HepG2 (cell line): ENCODE data around the gene PALS1. TPM values are rescaled to one million over a fixed set of nuclear protein-coding genes. Genes with fewer than 3 reads are reported as not detected.

Experiments used
- CHD2 ChIP-seq: IDR thresholded peaks from 2 replicates; pipeline ENCODE4 v1.6.1; 2011; ENCODE audit warnings: low read depth, low read length, improper control_type of control experiment
- GRHL1 ChIP-seq: sonication (generic); formaldehyde crosslinking; conservative IDR thresholded peaks from 2 replicates; pipeline ENCODE4 v1.8.0; 2022; ENCODE audit warnings: missing genetic modification reagents
- HNF1B ChIP-seq: sonication (generic); formaldehyde crosslinking; IDR thresholded peaks from 2 replicates; pipeline ENCODE4 v1.5.1; 2020; ENCODE audit warnings: mild to moderate bottlenecking, moderate library complexity, missing genetic modification reagents
- HNRNPK ChIP-seq: fragments of 200-400 bp; formaldehyde crosslinking; IDR thresholded peaks from 2 replicates; pipeline ENCODE4 v1.6.1; 2018; ENCODE audit warnings: low read length, low read depth, moderate library complexity, mild to moderate bottlenecking; ENCODE audit not compliant: poor library complexity, severe bottlenecking
- JUNB ChIP-seq: sonication (generic); formaldehyde crosslinking; IDR thresholded peaks from 2 replicates; pipeline ENCODE4 v1.8.0; 2022; ENCODE audit warnings: missing genetic modification reagents, mild to moderate bottlenecking, borderline replicate concordance
- KAT7 ChIP-seq: IDR thresholded peaks from 2 replicates; pipeline ENCODE4 v1.6.1; 2018; ENCODE audit warnings: borderline replicate concordance, missing compliant biosample characterization
- KMT2A ChIP-seq: sonication (generic); formaldehyde crosslinking; IDR thresholded peaks from 2 replicates; pipeline ENCODE4 v1.4.0; 2020; ENCODE audit warnings: missing genetic modification reagents
- MIER2 ChIP-seq: IDR thresholded peaks from 2 replicates; pipeline ENCODE4 v1.6.1; 2016; ENCODE audit warnings: missing biosample characterization, missing genetic modification reagents
- MTA3 ChIP-seq: sonication (generic); formaldehyde crosslinking; IDR thresholded peaks from 2 replicates; pipeline ENCODE4 v1.4.0; 2020; ENCODE audit warnings: missing genetic modification reagents
- MYPOP ChIP-seq: sonication (generic); formaldehyde crosslinking; IDR thresholded peaks from 2 replicates; pipeline ENCODE4 v1.8.1; 2023; ENCODE audit warnings: mild to moderate bottlenecking, moderate library complexity, missing genetic modification reagents
- RORA ChIP-seq: sonication (generic); formaldehyde crosslinking; IDR thresholded peaks from 2 replicates; pipeline ENCODE4 v1.5.0; 2020; ENCODE audit warnings: mild to moderate bottlenecking, missing genetic modification reagents, moderate library complexity
- SIX4 ChIP-seq: sonication (generic); formaldehyde crosslinking; IDR thresholded peaks from 2 replicates; pipeline ENCODE4 v1.4.0; 2020; ENCODE audit warnings: missing genetic modification reagents
- SP2 ChIP-seq: sonication (generic); formaldehyde crosslinking; IDR thresholded peaks from 2 replicates; pipeline ENCODE4 v1.5.1; 2020; ENCODE audit warnings: mild to moderate bottlenecking, missing genetic modification reagents
- TAF1 ChIP-seq: sonication (generic); formaldehyde crosslinking; IDR thresholded peaks from 2 replicates; pipeline ENCODE4 v1.4.0; 2020; ENCODE audit warnings: missing genetic modification reagents
- TFE3 ChIP-seq: IDR thresholded peaks from 2 replicates; pipeline ENCODE4 v1.6.1; 2016
- ZBTB37 ChIP-seq: sonication (generic); formaldehyde crosslinking; IDR thresholded peaks from 2 replicates; pipeline ENCODE4 v1.4.0; 2020; ENCODE audit warnings: mild to moderate bottlenecking, missing genetic modification reagents
- ZFP36 ChIP-seq: fragments of 150-350 bp; IDR thresholded peaks from 2 replicates; pipeline ENCODE4 v1.6.1; 2018; ENCODE audit warnings: borderline replicate concordance, low read length, low read depth; ENCODE audit not compliant: partially characterized antibody
- ZMAT3 ChIP-seq: sonication (generic); formaldehyde crosslinking; conservative IDR thresholded peaks from 2 replicates; pipeline ENCODE4 v1.7.0; 2021; ENCODE audit warnings: missing genetic modification reagents
- ZNF292 ChIP-seq: sonication (generic); formaldehyde crosslinking; IDR thresholded peaks from 2 replicates; pipeline ENCODE4 v1.8.1; 2022; ENCODE audit warnings: mild to moderate bottlenecking, low read depth, missing genetic modification reagents, borderline replicate concordance
- ZNF431 ChIP-seq: sonication (generic); formaldehyde crosslinking; IDR thresholded peaks from 2 replicates; pipeline ENCODE4 v1.9.0; 2022; ENCODE audit warnings: missing genetic modification reagents, low read depth, mild to moderate bottlenecking, borderline replicate concordance
- ZNF577 ChIP-seq: sonication (generic); formaldehyde crosslinking; IDR thresholded peaks from 2 replicates; pipeline ENCODE4 v1.4.0; 2020; ENCODE audit warnings: mild to moderate bottlenecking, low read depth, missing genetic modification reagents, borderline replicate concordance
- ZNF691 ChIP-seq: sonication (generic); formaldehyde crosslinking; IDR thresholded peaks from 2 replicates; pipeline ENCODE4 v1.4.0; 2020; ENCODE audit warnings: missing genetic modification reagents, low read depth, mild to moderate bottlenecking, borderline replicate concordance
- ZSCAN30 ChIP-seq: sonication (generic); formaldehyde crosslinking; IDR thresholded peaks from 2 replicates; pipeline ENCODE4 v1.5.0; 2020; ENCODE audit warnings: mild to moderate bottlenecking, missing genetic modification reagents
- polyA plus RNA-seq, 8 experiments: library from polyadenylated mRNA; depleted of rRNA in 3 of 8; stranded (reverse) in 7 of 8; unstranded in 1 of 8; fragments of >200 nt; fragmentation: Illumina TruSeq in 4 of 8; extraction: Trizol in 4 of 8; gene quantifications; 2 replicates each; pipeline versions ENCODE4 v1.2.1 to v1.2.3, GENCODE V29; 2011 to 2016; ENCODE audit warnings: low read depth in 4 of 8, missing spikeins in 1 of 8, mixed read lengths in 1 of 8; ENCODE audit not compliant: insufficient read depth in 1 of 8
- total RNA-seq, 5 experiments: library from RNA; depleted of rRNA; stranded (reverse); fragments of >200 nt; fragmentation: Illumina TruSeq; extraction: Trizol; gene quantifications; 2 replicates each; pipeline ENCODE4 v1.2.3, GENCODE V29; 2016; ENCODE audit warnings: low read depth in 1 of 5

The PALS1 gene
- total and polyA plus RNA-seq, 2 of the 13 experiments (the other 11 are each of a cell fraction or from before 2014, with no cell fraction given) = 8.8 to 20.0 TPM

GRCh38 chr14:67240978-67241410, 241 bp upstream of the PALS1 start (continued):
- TF ChIP-seq GRHL1 (CRISPR knock-in tag) (no peak), ZNF431 (CRISPR knock-in tag) (no peak), SP2 (CRISPR knock-in tag) (peak; percentile 61), HNRNPK (peak; percentile 84), HNF1B (CRISPR knock-in tag) (no peak), TAF1 (no peak), MIER2 (CRISPR knock-in tag) (no peak), ZNF577 (CRISPR knock-in tag) (no peak), SIX4 (CRISPR knock-in tag) (no peak), ZFP36 (no peak), ZNF292 (CRISPR knock-in tag) (no peak), MTA3 (CRISPR knock-in tag) (no peak), ZMAT3 (CRISPR knock-in tag) (no peak), TFE3 (CRISPR knock-in tag) (no peak), ZNF691 (CRISPR knock-in tag) (no peak), MYPOP (CRISPR knock-in tag) (no peak; the same call in 1 of the 2 replicates), KMT2A (no peak), KAT7 (CRISPR knock-in tag) (no peak), ZBTB37 (CRISPR knock-in tag) (no peak), RORA (no peak), ZSCAN30 (no peak), JUNB (CRISPR knock-in tag) (no peak), CHD2 (peak; percentile 88)
